22Rv1 (cell line): Measurements from ENCODE around the gene CORO1C.
"Not testable (repeated sequence)": the region's sequence is repeated elsewhere in the genome, so short reads cannot be mapped to it uniquely, and the experiment has no call there.

ENCODE experiments used
- H3K27ac ChIP-seq: fragments of 450-650 bp; 2 replicates; pipeline ENCODE4 v1.5.1; 2017
- ZFX ChIP-seq: fragments of 450-650 bp; IDR thresholded peaks from 2 replicates; pipeline ENCODE4 v1.6.1; 2017; ENCODE audit warnings: antibody characterized with exemption, borderline replicate concordance
- TF ChIP-seq, protein P1 (sequence below): fragments of 450-650 bp; IDR thresholded peaks from 2 replicates; pipeline ENCODE4 v1.5.1; 2017; ENCODE audit warnings: mild to moderate bottlenecking

CORO1C gene

GRCh38 chr12:108663324-108664015 is 67.8 kb downstream of the CORO1C start:
- H3K27ac ChIP-seq: no peak overlapping the region
- TF ChIP-seq ZFX: no peak
- TF ChIP-seq, protein P1, sequence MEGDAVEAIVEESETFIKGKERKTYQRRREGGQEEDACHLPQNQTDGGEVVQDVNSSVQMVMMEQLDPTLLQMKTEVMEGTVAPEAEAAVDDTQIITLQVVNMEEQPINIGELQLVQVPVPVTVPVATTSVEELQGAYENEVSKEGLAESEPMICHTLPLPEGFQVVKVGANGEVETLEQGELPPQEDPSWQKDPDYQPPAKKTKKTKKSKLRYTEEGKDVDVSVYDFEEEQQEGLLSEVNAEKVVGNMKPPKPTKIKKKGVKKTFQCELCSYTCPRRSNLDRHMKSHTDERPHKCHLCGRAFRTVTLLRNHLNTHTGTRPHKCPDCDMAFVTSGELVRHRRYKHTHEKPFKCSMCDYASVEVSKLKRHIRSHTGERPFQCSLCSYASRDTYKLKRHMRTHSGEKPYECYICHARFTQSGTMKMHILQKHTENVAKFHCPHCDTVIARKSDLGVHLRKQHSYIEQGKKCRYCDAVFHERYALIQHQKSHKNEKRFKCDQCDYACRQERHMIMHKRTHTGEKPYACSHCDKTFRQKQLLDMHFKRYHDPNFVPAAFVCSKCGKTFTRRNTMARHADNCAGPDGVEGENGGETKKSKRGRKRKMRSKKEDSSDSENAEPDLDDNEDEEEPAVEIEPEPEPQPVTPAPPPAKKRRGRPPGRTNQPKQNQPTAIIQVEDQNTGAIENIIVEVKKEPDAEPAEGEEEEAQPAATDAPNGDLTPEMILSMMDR: no peak

DNA sequence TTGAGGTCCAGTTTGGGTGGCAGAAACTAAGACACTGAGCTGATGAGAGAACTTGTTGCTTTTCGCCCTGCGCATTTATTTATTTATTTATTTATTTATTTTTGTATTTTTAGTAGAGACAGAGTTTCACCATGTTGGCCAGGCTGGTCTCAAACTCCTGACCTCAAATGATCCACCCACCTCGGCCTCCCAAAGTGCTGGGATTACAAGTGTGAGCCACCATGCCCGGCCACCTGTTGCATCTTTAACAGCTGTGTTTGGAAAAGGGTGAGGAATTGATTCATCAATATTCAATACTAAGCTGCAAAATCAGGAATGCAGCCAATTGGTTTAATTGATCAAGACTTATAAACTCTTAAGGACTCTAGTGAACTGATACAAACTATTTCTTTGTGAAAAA is 73.2 kb downstream of the CORO1C start:
- H3K27ac ChIP-seq: not testable (repeated sequence)

- no peak overlapping the region for H3K27ac ChIP-seq
- TF ChIP-seq ZFX: no peak
- TF ChIP-seq, protein P1: no peak
Measured at GRCh38 chr12:108657130-108657745, 74.1 kb downstream of the CORO1C start.

GRCh38 chr12:108656247-108656646 is 75.1 kb downstream of the CORO1C start:
- not testable (repeated sequence) for H3K27ac ChIP-seq

GRCh38 chr12:108655812-108656175 is 75.5 kb downstream of the CORO1C start:
- H3K27ac ChIP-seq: not testable (repeated sequence)

- not testable (repeated sequence) for H3K27ac ChIP-seq
Measured at GRCh38 chr12:108654622-108655021, 76.7 kb downstream of the CORO1C start.

- TF ChIP-seq ZFX: no peak
- TF ChIP-seq, protein P1: no peak
- H3K27ac ChIP-seq: no peak overlapping the region
Measured at GRCh38 chr12:108653922-108654321, 77.4 kb downstream of the CORO1C start.

DNA sequence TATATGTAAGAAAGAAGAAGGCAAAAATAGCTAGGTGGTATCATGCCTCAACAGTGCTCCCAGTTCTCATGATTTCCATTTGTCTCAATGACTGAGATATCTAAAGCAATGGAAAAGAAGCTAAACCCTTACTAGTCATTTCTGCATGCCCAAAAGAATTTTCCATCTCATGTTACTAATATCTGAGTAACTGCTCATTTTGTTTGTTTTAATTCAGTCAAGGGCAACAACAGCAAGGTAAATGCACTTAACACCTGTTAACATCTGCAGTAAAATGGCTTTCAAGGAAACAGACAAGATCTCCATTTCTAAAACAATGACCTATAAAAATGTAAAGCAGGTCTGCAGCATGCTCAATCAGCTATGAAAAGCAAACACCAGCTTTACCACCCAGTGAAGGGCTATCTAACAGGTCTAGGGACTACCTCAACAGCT is 78.2 kb downstream of the CORO1C start:
- TF ChIP-seq, protein P1: no peak
- no peak for TF ChIP-seq ZFX
- H3K27ac ChIP-seq: no peak overlapping the region

DNA sequence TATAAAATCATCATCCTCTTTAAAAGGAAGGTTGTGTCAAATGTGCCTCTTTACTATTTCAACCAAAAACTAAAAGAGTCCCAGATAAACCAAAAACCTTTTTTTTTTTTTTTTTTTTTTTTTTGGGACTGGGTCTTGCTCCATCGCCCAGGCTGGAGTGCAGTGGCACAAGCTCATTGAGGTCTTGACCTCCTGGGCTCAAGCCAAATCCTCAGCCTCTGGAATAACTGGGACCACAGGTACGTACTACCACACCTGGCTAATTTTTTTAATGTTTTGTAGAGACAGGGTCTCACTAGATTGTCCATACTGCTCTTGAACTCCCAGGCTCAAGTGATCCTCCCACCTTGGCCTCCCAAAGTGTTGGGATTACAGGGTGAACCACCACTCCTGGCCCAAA is 81.2 kb downstream of the CORO1C start:
- no peak overlapping the region for H3K27ac ChIP-seq
- TF ChIP-seq, protein P1: no peak
- no peak for TF ChIP-seq ZFX
